Adipose tissue (tissue), 3 donors: ENCODE data around the gene IL4R. TPM values are rescaled to one million over a fixed set of nuclear protein-coding genes. Genes with fewer than 3 reads are reported as not detected.

Source experiments
- H3K27ac ChIP-seq: one replicate; pipeline ENCODE4 v1.5.1; 2013; ENCODE audit warnings: low read depth, low read length
- WGBS, 3 donors: extraction: QIAGEN DNeasy Blood & Tissue Kit; methylation state at CpG; one replicate each; pipeline ENCODE4 v1.1.7; 2013; 5-methylcytosine and 5-hydroxymethylcytosine counted together
- polyA plus RNA-seq, 3 donors: library from polyadenylated mRNA; stranded (reverse); fragments of 200-250 nt; gene quantifications; one replicate each; pipeline ENCODE4 v1.2.3, GENCODE V29; 2013
- donor health status: healthy with polysubstance abuse.
- donor health status: Bipolar disorder and iron deficiency.
- donor health status: healthy.

Gene IL4R
- polyA plus RNA-seq, 3 donors: 13.5 to 49.3 (median 29.7) TPM

GRCh38 chr16:27339180-27339579 is 25.4 kb downstream of the IL4R start:
- WGBS, 3 donors: 93 to 98% (median 97%) methylated on average over 4 of the region's 4 CpGs
- H3K27ac ChIP-seq: no peak overlapping the region

- no peak overlapping the region for H3K27ac ChIP-seq
- 61 to 77% (median 63%) methylated on average over 6 of the region's 6 CpGs for WGBS, 3 donors
These were observed 26.9 kb downstream of the IL4R start for GRCh38 chr16:27340654-27341053.

GRCh38 chr16:27341549-27341948 is 27.8 kb downstream of the IL4R start:
- H3K27ac ChIP-seq: no peak overlapping the region
- 72 to 90% (median 75%) methylated on average over 9 of the region's 9 CpGs for WGBS, 3 donors

GRCh38 chr16:27341971-27342370 is 28.2 kb downstream of the IL4R start:
- H3K27ac ChIP-seq: no peak overlapping the region
- WGBS, 3 donors: 97 to 99% (median 98%) methylated on average over 11 of the region's 11 CpGs

- no peak overlapping the region for H3K27ac ChIP-seq
- WGBS, 3 donors: 87 to 95% (median 90%) methylated on average over 15 of the region's 15 CpGs
These were observed 30.9 kb downstream of the IL4R start for GRCh38 chr16:27344721-27345120.

GRCh38 chr16:27345201-27345600 is 31.4 kb downstream of the IL4R start:
- WGBS, 3 donors: 89 to 94% (median 92%) methylated on average over 8 of the region's 8 CpGs
- H3K27ac ChIP-seq: no peak overlapping the region

GRCh38 chr16:27346819-27347218 is 33.0 kb downstream of the IL4R start:
- WGBS, 3 donors: 48 to 68% (median 61%) methylated on average over 5 of the region's 5 CpGs
- no peak overlapping the region for H3K27ac ChIP-seq

GRCh38 chr16:27347930-27348685 is 34.3 kb downstream of the IL4R start:
- H3K27ac ChIP-seq: no peak overlapping the region
- WGBS, 3 donors: 59 to 77% (median 74%) methylated on average over 9 of the region's 9 CpGs

GRCh38 chr16:27349276-27349675 is 35.5 kb downstream of the IL4R start:
- no peak overlapping the region for H3K27ac ChIP-seq
- 94 to 99% (median 97%) methylated on average over 3 of the region's 3 CpGs for WGBS, 3 donors

GRCh38 chr16:27350006-27350405 is 36.2 kb downstream of the IL4R start:
- no peak overlapping the region for H3K27ac ChIP-seq
- 76 to 89% (median 84%) methylated on average over 3 of the region's 3 CpGs for WGBS, 3 donors

GRCh38 chr16:27351989-27352388 is 38.2 kb downstream of the IL4R start:
- WGBS, 3 donors: 87 to 96% (median 94%) methylated on average over 6 of the region's 6 CpGs
- no peak overlapping the region for H3K27ac ChIP-seq

- H3K27ac ChIP-seq: no peak overlapping the region
- 92 to 96% (median 92%) methylated on average over 4 of the region's 4 CpGs for WGBS, 3 donors
These were observed 40.1 kb downstream of the IL4R start for GRCh38 chr16:27353853-27354252.

- no peak overlapping the region for H3K27ac ChIP-seq
- 73 to 82% (median 75%) methylated on average over 9 to 12 of the region's 12 CpGs for WGBS, 3 donors
These were observed 41.8 kb downstream of the IL4R start for GRCh38 chr16:27355610-27356009.

- 89 to 95% (median 90%) methylated on average over 4 of the region's 4 CpGs for WGBS, 3 donors
- H3K27ac ChIP-seq: no peak overlapping the region
These were observed 43.0 kb downstream of the IL4R start for GRCh38 chr16:27356794-27357193.

- 90 to 96% (median 94%) methylated on average over 3 to 4 of the region's 4 CpGs for WGBS, 3 donors
- H3K27ac ChIP-seq: no peak overlapping the region
These were observed 45.3 kb downstream of the IL4R start for GRCh38 chr16:27359051-27359450.

- H3K27ac ChIP-seq: no peak overlapping the region
- WGBS, 3 donors: 83 to 88% (median 83%) methylated on average over 6 of the region's 6 CpGs
These were observed 45.8 kb downstream of the IL4R start for GRCh38 chr16:27359615-27360014.

GRCh38 chr16:27361987-27362386 is 48.2 kb downstream of the IL4R start:
- WGBS, 3 donors: 88 to 93% (median 93%) methylated on average over 3 of the region's 3 CpGs
- no peak overlapping the region for H3K27ac ChIP-seq

- 89 to 92% (median 90%) methylated on average over 16 of the region's 16 CpGs for WGBS, 3 donors
- no peak overlapping the region for H3K27ac ChIP-seq
These were observed 48.9 kb downstream of the IL4R start for GRCh38 chr16:27362570-27363245.

GRCh38 chr16:27363246-27363632 is 49.5 kb downstream of the IL4R start:
- WGBS, 3 donors: 93 to 100% (median 94%) methylated on average over 5 of the region's 5 CpGs
- H3K27ac ChIP-seq: no peak overlapping the region

GRCh38 chr16:27363797-27364196 is 50.0 kb downstream of the IL4R start:
- no peak overlapping the region for H3K27ac ChIP-seq
- WGBS, 3 donors: 77 to 88% (median 81%) methylated on average over 9 of the region's 9 CpGs
